COLO829 (cell line): ENCODE data around the gene LCP2.
A peak's percentile ranks its signal among the peaks of the same experiment; 100 is the strongest.
"Not testable (repeated sequence)": the region's sequence is repeated elsewhere in the genome, so short reads cannot be mapped to it uniquely, and the experiment has no call there.

Experiments used
- DNase-seq: peaks from one replicate; pipeline ENCODE4 v3.0.0; 2012; ENCODE audit warnings: low spot score

Gene LCP2

DNA sequence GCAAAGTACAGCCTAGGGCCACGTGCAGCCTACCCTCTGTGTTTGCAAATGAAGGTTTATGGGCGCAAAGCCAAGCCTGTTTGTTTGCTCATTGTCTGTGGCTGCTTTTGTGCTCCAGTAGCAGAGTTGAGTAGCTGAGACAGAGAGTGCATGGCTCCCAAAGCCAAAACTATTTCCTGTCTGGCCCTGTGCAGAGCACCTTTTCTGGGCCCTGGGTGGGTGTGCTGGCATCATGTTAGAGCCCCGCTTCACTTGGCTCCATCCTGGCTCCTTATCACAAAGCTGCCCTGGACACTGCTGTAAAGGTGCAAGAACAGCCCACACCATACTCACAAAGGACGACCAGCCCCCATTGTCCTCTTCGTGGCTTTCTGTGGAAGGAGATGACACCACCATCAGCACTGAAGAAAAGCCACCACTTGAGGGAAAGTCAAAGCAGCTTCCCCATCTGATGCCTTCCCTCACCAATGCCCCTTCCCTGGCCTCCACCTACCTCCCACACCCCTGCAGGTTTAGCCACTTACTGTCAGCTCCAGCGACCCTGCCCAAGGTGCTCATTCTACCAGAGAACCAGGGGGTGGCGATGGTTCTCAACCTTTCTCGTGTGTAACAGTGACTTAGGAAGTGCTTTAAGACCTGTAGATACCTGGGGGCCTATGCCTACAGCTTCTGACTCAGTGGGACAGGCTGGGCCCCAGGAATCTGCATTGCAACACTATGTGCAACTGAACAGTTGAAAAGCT, 23.4 kb downstream of the LCP2 start:
- no peak for DNase-seq

DNA sequence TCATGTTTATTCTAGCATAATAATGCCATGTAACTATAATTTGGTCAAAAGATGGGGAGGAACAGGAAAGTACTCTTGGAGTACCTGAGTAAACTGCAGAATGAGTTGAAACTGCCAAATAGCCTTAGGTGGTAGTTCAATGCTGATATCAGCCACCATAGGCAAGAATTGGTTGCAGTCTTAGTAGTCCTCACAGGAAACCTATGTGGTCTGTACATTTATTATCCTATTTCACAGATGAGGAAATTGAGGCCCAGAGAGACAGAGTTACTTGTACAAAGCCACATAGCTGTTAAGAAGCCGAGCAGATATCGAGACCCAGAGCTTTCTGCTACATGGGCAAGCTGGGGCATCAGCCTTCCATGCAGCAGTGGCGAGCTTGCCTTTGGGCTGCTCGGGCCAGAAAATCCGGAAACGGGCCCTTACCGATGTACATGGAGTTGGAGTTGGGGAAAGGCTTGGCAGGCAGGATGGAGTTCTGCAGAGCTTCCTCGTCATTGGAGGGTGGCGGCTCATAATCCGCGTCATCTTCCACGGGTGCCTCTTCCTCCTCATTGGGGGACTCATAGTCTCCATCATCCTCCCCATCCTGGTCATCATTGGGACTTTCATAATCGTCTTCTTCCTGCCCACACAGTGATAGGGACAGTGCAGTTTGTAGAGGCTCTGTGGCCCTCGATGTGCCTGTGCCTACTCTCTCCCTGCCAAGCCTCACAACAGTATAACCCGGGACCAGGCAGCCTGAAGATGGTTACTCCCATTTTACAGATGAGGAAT, 27.1 kb downstream of the LCP2 start:
- DNase-seq, result no peak

DNA sequence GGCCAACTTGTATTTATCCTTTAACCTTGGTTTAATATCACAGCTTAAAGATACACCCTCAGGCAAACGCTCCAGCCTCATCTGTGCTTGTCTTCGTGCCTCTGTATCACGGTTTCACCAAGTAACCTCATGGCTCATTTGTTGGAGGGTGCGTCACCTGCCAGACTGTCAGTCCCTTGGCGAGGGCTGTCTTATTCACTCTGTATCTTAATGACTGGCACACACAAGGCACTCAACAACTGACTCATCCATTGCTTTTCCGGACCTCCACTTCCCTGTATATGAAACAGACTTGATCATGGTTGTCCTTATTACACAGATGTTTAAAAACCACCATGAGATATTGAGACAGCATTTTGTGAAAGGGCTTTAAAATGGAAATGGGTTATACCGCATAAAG, 28.0 kb downstream of the LCP2 start:
- no peak for DNase-seq

DNA sequence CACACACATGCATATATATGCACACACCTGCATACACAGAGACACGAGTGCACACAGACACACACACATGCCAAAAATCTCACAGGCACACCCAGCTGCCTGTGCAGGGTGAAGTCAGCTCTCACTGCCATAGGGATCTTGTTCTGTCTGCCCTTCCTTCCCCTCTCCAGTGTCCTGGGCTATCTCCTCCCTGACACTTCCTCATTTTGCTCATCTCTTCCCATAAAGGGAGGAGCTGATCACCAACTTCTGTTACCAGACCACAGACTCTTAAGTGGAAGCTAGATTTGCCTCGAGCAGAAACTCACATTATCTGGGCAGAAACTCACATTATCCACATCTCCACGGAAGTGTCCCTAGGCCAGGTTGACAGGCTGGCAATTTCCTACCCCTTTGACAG, 28.7 kb downstream of the LCP2 start:
- DNase-seq, result no peak

DNA sequence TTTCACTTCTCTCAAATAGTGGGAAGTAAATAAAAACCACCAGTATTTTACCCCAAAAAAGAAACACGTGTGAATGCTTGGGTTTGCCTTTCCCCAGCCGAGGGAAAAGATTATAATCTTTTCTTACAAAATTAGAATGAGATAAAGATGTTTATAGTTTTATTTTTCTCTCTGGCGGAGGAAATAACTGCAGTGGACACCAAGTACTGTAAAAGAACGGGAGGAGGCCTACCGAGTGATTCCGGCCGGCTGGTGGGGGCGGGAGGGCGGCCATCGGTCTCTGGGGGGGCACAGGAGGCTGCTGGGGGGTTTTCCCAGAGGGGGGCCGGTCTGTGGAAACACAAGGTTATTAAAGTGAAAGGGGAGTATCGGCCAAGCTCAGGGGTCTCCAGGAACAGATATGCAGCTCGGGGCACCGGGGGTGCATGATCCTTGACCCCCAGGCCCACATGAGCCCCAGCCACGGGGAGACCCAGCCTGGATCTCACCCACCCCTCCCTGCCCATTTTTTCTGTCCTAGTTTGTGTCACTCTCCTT, 29.4 kb downstream of the LCP2 start:
- DNase-seq, result no peak

DNA sequence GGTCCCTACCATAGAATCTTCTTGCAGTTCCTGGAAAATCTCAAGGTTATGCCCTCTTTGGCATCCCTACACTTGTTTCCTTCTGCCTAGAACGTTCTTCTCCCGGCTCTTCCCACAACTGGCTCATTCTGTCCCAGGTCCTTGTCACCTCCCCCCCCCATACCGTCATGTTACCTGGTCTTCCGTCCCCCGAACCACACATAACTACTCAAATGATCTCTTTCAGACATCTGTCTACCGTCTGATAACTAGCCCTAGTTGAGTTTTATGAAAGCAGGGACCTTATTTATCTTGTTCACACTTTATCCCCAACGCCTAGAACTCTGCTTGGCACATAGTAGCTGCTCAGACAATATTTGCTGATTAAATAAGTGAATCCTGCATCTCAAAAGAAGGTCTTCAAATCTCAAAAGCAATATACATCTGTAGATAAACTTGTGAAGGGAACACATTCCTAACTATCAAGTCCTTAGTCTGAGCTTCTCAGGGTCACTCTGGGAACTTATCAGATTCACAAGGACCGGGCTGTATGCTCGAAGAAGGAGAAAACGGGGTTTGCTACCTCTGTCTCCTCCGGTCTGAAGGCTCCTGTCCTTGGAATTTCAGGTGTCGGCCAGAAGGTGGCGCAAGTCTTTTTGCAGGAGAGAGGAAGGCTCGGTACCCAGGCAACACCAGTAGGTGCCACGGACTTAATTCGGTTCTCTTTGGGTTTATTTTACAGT, 30.0 kb downstream of the LCP2 start:
- peak; percentile 51 for DNase-seq

DNA sequence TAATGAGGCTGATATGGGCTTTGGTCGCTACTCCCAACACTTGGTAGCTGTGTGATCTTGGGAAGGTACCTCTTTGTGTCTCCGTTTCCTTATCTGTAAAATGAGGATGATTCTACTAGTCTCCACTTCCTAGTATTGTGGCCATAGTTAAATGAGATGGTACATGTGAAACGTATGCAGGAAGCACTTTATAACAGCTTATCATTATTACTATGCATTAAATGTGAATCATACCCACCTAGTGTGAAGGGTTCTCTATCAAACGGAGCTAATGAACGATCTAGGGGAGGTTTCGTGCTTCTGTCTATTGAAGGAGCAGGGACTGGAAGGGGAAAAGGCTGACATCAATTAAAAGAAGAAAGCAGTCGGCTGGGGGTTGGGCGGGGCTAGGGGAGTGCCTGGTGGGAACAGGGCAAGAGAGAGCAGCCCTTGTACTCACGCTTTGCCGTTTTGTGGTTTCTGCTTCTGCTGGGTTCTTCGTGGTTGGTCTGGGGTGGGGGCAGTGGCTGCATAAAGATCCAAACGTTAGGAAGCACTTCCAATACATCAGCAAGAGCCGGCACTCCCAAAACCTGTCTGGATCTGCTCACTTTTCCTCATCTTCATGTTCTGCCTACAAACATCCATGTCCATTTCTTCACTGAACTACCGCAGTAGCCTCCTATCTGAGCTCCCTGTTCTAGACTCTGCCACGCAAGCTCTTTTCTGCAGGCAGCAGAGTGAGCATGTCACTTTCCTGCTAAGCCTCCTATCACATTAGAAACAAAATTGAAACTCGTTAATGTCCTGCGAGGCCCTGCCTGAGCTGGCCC, 30.8 kb downstream of the LCP2 start:
- DNase-seq, result no peak

DNA sequence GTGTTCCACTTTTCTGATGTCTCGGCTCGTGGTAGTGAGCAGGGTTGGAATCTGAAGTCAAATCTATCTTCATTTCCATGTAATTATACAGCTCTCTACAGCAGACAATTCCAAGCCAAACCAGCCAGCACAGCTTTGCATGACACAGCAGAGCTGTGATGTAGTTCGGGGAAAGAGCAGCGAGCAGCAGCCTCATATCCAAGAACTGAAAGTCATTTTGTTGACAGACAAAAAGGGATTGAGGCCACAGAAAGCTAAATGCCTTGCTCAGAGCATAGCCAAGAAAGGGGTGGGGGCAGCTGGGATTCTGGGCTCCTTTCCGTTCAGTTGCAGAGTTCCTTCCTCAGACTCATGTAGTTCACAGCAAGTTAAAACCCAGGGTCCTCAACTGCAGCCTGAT, 32.1 kb downstream of the LCP2 start:
- no peak for DNase-seq

DNA sequence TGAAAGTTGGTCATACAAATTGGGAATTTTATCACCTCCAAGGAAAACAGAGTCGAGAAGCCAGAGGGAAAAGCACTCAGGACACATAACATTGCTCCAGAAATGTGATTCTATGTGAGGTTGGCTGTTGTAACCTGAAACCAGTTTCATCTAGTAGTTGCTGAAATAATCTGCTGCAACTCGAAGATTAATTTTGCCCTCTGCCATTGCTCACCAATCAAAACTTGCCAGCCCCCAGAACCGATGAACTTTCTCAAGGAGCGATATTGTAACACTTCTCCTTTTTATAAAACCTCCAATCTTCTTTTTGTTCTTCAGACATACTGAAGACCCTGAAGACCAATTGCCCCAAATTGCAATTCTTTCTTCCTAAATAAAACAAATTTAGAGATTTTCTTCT, 33.7 kb downstream of the LCP2 start:
- no peak for DNase-seq

DNA sequence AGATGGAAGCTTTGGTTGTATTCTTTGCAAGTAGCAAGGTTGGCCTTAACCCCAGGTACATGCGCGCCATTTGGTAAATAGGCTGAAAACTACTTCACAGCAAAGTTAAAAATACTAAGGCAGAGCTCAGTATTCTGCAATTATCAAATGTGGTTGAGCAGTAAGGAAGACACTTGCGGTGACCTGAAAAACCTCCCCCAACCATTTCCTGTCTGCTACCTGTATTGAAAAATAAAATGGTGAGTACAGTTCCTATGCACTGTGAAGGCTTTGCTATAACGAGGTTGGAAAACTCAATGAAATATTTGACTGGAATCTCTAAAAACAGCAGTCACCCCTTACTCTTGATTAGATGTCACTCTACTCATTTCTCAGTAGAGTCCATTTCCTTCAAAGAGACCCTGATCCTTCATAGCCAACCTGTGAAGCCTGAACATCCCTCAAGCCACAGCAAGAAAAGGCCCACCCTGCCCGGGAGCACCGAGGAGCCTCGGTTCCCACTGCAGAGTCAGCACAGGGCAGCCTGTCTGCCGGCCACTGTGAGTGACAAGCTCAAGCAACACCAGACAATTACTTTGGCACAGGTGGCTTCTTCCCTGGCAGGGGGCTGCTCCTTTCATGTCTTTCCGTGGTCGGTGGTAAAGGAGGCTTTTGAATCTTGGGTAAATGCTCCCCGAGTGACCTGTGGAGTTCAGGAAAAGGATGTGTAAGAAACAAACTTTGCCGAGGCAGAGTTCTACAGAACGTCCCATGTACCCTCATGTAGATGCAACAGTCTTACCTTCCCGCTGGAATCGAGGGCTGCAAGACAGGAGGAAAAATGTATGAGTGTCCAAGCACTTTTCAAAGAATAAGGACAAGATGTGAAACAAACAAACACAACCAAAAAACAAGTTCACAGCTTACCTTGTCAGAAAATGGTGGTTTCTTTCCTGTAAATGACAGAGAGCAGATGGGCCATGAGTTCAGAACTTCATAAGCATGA, 35.2 kb downstream of the LCP2 start:
- no peak for DNase-seq

DNA sequence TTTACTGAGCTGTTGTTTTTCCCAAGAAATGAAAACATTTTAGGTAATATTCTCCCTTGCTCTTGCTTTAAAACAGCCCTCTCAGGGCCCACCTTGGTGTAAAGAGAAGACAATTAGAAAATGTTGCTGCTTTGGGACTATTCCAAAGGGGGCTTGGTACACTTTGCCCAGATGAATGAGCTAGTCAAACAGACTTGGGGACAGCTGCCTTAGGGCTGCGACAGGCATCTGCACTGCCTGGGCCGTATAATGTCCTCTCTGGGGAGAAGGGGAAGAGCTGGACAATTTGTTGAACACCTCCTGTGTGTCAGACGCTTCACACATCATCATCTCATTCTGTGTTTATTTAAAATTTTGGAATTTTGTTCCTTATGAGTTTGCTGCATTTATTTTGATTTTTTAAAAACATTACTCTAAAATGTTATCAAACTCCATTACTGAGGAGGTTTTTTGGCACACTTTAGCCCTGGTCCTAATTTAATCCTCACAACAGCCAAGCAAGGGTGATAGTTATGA, 36.0 kb downstream of the LCP2 start:
- no peak for DNase-seq

DNA sequence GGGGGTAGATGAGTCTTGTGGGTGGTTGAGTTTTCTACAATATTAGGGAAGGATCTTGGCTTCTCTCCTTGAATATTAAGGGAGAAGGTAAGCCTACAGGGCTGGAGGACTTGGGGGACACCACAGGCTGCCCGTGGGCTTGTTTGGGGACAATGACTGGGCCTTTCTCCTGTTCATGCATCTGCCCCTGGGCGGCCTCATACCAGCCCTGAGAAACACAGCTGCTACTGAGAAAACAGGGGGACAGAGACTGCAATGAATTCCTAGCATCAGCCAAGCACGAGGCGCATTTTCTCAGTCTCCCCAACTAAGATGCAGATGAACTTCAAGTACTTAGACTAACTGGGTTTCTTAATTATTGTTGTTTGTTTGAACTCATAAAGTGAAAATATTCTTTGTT, 40.2 kb downstream of the LCP2 start:
- no peak for DNase-seq

DNA sequence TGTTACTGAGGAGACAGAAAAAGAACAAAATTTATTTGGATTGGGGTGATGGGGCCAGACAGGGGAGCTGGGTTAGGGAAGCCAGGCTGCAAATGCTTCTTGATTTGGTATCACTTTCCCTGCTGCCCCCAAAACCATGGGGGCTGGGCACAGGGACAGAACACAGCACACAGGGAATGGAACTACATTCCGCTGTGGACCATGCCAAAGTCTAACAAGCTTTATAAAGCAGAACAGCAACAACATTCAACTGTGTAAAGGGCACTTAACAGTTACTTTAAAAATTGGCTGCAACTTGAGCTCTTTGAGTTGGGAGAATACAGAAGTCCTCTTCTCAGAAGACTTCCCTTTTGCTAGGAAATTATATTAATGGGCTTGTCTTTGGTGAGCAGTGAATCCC, 41.0 kb downstream of the LCP2 start:
- DNase-seq, result no peak

DNA sequence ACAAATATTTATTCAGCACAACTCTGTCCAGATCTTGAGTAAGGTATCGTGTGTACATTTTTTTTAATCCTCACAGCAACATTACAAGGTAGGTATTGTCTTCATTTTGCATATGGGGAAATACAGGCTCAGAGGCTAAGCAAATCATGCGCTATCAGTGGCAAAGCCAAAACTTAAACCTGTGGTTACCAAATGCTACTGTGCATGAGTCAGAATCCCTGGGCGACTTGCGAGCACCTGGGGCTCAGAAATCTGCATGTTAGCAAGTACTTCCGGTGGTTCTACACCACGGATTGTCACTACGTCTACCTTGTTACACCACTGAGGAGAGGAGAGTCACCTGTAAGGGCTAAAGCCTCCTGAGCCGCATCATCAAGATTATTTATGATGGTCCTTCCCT, 43.5 kb downstream of the LCP2 start:
- no peak for DNase-seq

DNA sequence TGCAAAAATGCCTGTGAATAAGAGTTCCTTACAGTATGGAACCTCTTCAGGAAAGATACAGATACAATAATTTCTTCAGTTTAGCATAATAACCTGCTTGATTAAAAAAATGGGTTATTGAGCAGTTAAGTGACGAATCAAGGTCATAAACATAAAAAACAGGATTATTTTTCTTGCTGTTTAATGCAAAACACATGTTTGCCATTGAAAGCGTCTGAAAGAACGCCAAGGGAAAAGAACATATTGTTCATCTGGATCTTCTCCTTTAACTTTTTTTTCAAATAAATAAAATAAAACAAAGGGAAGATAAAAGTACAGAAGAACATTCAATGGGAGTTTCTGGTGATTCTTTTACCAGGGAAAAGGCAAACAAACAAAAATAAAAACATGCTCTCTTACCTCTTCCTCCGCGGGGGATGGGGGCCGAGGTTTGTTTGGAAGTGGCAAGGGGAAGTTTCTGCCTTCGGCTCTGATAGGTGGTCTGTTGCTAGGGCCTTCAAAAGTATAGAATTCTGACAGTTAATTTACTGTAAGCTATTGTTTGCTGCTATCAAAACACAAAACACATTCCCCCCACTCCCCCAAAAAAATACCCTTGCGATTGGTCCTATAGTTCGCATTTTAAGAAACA, 44.7 kb downstream of the LCP2 start:
- no peak for DNase-seq

DNA sequence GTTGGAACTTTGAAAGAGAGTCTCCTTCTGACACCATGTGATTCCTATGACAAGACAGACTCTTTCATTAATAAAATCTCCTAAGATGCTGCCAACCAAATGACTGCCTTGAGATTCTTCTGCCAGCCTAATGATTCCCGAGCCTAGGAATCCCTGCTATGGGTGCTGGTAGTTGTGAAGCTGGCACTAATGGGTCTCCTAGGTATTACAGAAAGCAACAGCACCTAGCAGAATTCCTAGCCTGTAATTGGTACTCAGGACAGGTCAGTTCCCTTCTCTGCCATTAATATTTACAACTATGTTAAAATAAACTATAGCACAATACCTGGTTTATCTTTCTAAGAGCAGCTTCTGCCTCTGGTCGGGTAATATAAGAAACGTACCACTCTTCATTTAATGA, 45.5 kb downstream of the LCP2 start:
- DNase-seq, result no peak

DNA sequence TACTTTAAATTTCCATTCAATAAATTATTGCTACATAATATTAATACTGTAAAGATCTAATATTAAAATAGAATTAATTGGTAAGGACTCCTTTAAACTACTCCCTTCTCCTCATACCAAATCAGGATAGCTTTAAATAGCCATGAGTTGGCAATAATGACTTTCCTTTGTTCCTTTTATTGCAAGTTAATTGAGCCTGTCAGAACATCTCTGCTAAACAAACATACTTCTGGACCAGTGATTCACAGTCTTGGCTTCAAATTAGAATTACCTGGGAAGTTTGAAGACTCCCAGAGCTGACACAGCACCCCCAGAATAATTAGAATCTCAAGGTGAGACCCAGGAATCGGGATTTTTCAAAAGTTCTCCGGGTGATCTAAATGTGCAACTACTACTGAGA, 46.1 kb downstream of the LCP2 start:
- DNase-seq, result no peak

DNA sequence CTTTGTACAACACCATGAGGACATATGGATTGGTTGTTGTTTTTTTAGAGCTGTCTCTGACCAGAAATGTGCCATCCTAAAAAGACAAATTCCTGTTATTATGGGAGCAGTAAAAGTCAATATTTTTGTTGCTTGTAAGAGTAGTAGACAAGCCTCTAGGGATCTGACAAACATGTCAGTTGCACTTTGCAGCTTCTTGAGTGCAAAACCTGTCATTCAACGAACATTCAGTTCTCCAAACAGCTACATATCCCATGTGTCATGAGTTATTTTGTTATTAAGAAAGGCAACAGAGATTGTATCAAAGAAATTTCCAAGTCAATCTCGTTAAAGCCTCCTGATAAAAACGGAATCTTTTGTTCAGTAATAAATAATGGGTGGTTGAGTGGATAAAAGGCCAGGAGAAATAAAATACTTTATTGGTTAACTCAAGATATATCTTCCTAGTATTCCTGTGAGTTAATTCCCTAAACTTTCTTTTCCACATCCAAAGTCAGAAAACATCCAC, 46.7 kb downstream of the LCP2 start:
- DNase-seq, result no peak

DNA sequence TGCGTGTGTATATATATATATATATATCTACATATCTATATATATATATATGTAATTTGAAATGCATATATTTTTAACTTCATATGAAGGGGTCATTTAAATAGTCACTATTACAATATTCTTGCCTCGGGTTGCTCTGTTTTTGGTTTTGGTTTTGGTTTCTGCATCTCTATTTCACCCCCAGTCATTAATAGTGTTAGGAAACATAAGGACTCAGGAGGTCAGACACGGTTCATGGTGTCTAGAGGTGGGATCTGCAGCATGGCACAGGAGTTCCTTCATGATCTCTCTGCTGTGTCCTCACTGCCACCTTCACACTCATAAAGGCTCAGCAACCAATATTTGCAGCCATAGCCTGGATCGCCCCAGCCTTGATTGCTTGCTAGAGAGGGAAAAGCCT, 48.2 kb downstream of the LCP2 start:
- DNase-seq, result no peak

DNA sequence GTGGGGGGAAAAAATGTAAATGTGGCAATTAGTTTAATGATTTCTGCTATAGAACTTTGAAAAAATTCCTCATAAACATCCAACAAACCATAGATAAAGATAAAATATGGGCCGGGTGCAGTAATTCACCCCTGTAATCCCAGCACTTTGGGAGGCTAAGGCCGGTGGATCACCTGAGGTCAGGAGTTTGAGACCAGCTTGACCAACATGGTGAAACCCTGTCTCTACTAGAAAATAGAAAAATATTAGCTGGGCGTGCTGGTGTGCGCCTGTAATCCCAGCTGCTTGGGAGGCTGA, 48.7 kb downstream of the LCP2 start:
- DNase-seq, result not testable (repeated sequence)
